Measurements from ENCODE around the gene CTDP1.

Gene CTDP1

GRCh38 chr18:79679552-79680099, at the start of gene CTDP1:
Gene CTDP1, plus strand, starts transcription at chr18:79679803. Its CDS starts 145 bp downstream, at chr18:79679948.
- no peak for TF ChIP-seq CTCF (IDR thresholded peaks at IDR 0.05; ENCODE audit: unreplicated experiment in 3 of 3)
- H3K27me3 Mint-ChIP-seq (ENCODE audit: low read depth): no peaks in the 10 kb centered on the region
- H3K9me3 Mint-ChIP-seq: no peaks in the 10 kb centered on the region
- peaks cover 9% of the 10 kb centered on the region for H3K36me3 Mint-ChIP-seq (ENCODE audit: low read depth)
- H3K4me1 Mint-ChIP-seq: peaks cover 23% of the 10 kb centered on the region
- H3K4me3 Mint-ChIP-seq: peak within 1 kb of the TSS; percentile 96 to 99 (median 98)
- H3K27ac Mint-ChIP-seq: peak within 1 kb of the TSS; percentile 99 to 100 (median 99)

- TF ChIP-seq CTCF (IDR thresholded peaks at IDR 0.05; ENCODE audit: unreplicated experiment in 3 of 3): no peak
- peaks cover 3% of the 10 kb centered on the region for H3K4me1 Mint-ChIP-seq
- H3K27ac Mint-ChIP-seq: peak overlapping the region in 1 of 3 experiments; percentile 42
- peak overlapping the region in 1 of 3 experiments; percentile 2 for H3K4me3 Mint-ChIP-seq
- H3K27me3 Mint-ChIP-seq (ENCODE audit: low read depth): peaks cover 24% of the 10 kb centered on the region
- H3K9me3 Mint-ChIP-seq: peaks cover 11% of the 10 kb centered on the region
- peaks cover 4% of the 10 kb centered on the region for H3K36me3 Mint-ChIP-seq (ENCODE audit: low read depth)
Measured at GRCh38 chr18:79630281-79631095, 49.1 kb upstream of the CTDP1 start.

- peaks cover 11% of the 10 kb centered on the region for H3K9me3 Mint-ChIP-seq
- peak overlapping the region in 1 of 3 experiments; percentile 42 for H3K27ac Mint-ChIP-seq
- H3K4me1 Mint-ChIP-seq: no peaks in the 10 kb centered on the region
- TF ChIP-seq CTCF (IDR thresholded peaks at IDR 0.05; ENCODE audit: unreplicated experiment in 3 of 3): no peak
- H3K27me3 Mint-ChIP-seq (ENCODE audit: low read depth): peaks cover 22% of the 10 kb centered on the region
- peak overlapping the region in 1 of 3 experiments; percentile 2 for H3K4me3 Mint-ChIP-seq
- H3K36me3 Mint-ChIP-seq (ENCODE audit: low read depth): peaks cover 4% of the 10 kb centered on the region
Measured at GRCh38 chr18:79631096-79631507, 48.5 kb upstream of the CTDP1 start.

- no peaks in the 10 kb centered on the region for H3K4me1 Mint-ChIP-seq
- H3K36me3 Mint-ChIP-seq (ENCODE audit: low read depth): peaks cover 4% of the 10 kb centered on the region
- peaks cover 11% of the 10 kb centered on the region for H3K9me3 Mint-ChIP-seq
- H3K27me3 Mint-ChIP-seq (ENCODE audit: low read depth): peaks cover 22% of the 10 kb centered on the region
- H3K4me3 Mint-ChIP-seq: no peak overlapping the region
- no peak for TF ChIP-seq CTCF (IDR thresholded peaks at IDR 0.05; ENCODE audit: unreplicated experiment in 3 of 3)
- H3K27ac Mint-ChIP-seq: no peak overlapping the region
Measured at GRCh38 chr18:79631761-79632446, 47.7 kb upstream of the CTDP1 start.

GRCh38 chr18:79632765-79633164, 46.8 kb upstream of the CTDP1 start:
- H3K36me3 Mint-ChIP-seq (ENCODE audit: low read depth): peaks cover 4% of the 10 kb centered on the region
- no peak for TF ChIP-seq CTCF (IDR thresholded peaks at IDR 0.05; ENCODE audit: unreplicated experiment in 3 of 3)
- no peaks in the 10 kb centered on the region for H3K4me1 Mint-ChIP-seq
- H3K27me3 Mint-ChIP-seq (ENCODE audit: low read depth): peaks cover 22% of the 10 kb centered on the region
- H3K4me3 Mint-ChIP-seq: no peak overlapping the region
- no peak overlapping the region for H3K27ac Mint-ChIP-seq
- peaks cover 11% of the 10 kb centered on the region for H3K9me3 Mint-ChIP-seq

All from nephron (organoid).